ENCODE data around the gene RBCK1. TPM values are rescaled to one million over a fixed set of nuclear protein-coding genes. Genes with fewer than 3 reads are reported as not detected.

The RBCK1 gene
- total and polyA plus RNA-seq, 9 of the 15 experiments (the other 6 are each of a cell fraction or from before 2014, with no cell fraction given), result 5.9 to 59.3 (median 26.5) TPM

- intact Hi-C loops (cut with micrococcal nuclease), result no loop called here
- POLR2A ChIA-PET, result interaction anchor here (0.7 to 1.4 kb wide), 3 partner anchors 9 to 46 kb away, joined by 3 to 4 read pairs (median 3); no protein-coding TSS in a partner anchor
- peaks cover 23% of the 10 kb centered on the region; the same call in 2 of the 3 replicates for H3K36me3 ChIP-seq (ENCODE audit: control insufficient read depth, insufficient read depth, low read length)
Observed at GRCh38 chr20:428658-429200, 20.6 kb downstream of the RBCK1 start.

More at GRCh38 chr20:428658-429200, 20.6 kb downstream of the RBCK1 start:
- H4K20me1 ChIP-seq (replicated peaks; ENCODE audit: control insufficient read depth, insufficient read depth, low read length), result no peaks in the 10 kb centered on the region
- FAIRE-seq, result no peak
- no peak overlapping the region for H3K9ac ChIP-seq (ENCODE audit: insufficient read depth in 1 of 2, low read depth in 2 of 2, low read length in 2 of 2)
- no TSS peak for BruUV-seq (replicated peaks)
- no peaks in the 10 kb centered on the region for H3K9me3 ChIP-seq (replicated peaks; ENCODE audit: control insufficient read depth, insufficient read depth, low read depth, low read length)
- peaks cover 3% of the 10 kb centered on the region for H3K9me1 ChIP-seq (ENCODE audit: control insufficient read depth, insufficient read depth, low read length)
- no peak overlapping the region for H3K4me2 ChIP-seq (ENCODE audit: insufficient read depth, low read length)
- DNase-seq (ENCODE audit: extremely low read depth in 1 of 4, low spot score in 3 of 4), result no peak
- WGBS (ENCODE audit: insufficient coverage, low coverage, missing lambda C conversion rate), result 95% methylated on average over 10 of the region's 14 CpGs
- H3K4me1 ChIP-seq (replicated peaks in 1 of 2; ENCODE audit: control insufficient read depth in 2 of 2, insufficient read depth in 2 of 2, low read length in 2 of 2), result peaks cover 0 to 20% of the 10 kb centered on the region in 2 experiments; a peak in 2 of 5 replicates
- no peak overlapping the region for H2AFZ ChIP-seq (ENCODE audit: low read depth, low read length)
- no peaks in the 10 kb centered on the region for H3K79me2 ChIP-seq (ENCODE audit: control insufficient read depth, insufficient read depth, low read length)
- ATAC-seq, result no peak
- in situ Hi-C loops (cut with MboI), result no loop called here
- TF ChIP-seq ZBTB33 (CRISPR knock-in tag; IDR thresholded peaks at IDR 0.05) (peak; percentile 64; the same call in 1 of the 2 replicates), POLR2G (IDR thresholded peaks at IDR 0.05; ENCODE audit: low read depth, low read length) (peak; percentile 67), MCM7 (IDR thresholded peaks at IDR 0.05) (no peak), PRMT5 (CRISPR knock-in tag; IDR thresholded peaks at IDR 0.05) (no peak), STAT5B (CRISPR knock-in tag; IDR thresholded peaks at IDR 0.05) (no peak), RBFOX2 (IDR thresholded peaks at IDR 0.05; ENCODE audit: low read depth, low read length) (peak; percentile 48)
- TF ChIP-seq, protein P1, sequence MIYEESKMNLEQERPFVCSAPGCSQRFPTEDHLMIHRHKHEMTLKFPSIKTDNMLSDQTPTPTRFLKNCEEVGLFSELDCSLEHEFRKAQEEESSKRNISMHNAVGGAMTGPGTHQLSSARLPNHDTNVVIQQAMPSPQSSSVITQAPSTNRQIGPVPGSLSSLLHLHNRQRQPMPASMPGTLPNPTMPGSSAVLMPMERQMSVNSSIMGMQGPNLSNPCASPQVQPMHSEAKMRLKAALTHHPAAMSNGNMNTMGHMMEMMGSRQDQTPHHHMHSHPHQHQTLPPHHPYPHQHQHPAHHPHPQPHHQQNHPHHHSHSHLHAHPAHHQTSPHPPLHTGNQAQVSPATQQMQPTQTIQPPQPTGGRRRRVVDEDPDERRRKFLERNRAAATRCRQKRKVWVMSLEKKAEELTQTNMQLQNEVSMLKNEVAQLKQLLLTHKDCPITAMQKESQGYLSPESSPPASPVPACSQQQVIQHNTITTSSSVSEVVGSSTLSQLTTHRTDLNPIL (CRISPR knock-in tag; IDR thresholded peaks at IDR 0.05), result no peak
- no peak overlapping the region for H3K27ac ChIP-seq (ENCODE audit: extremely low read depth, low read depth, low read length)
- CTCF ChIA-PET (ENCODE audit: low intra/inter-chr PET ratio), result no interaction called here
- no peak overlapping the region for H3K4me3 ChIP-seq
- H3K27me3 ChIP-seq (ENCODE audit: control insufficient read depth in 2 of 2, insufficient read depth in 2 of 2, low read length in 2 of 2), result no peaks in the 10 kb centered on the region
